ENCODE results near the gene EPS8L2.

The EPS8L2 gene

DNA sequence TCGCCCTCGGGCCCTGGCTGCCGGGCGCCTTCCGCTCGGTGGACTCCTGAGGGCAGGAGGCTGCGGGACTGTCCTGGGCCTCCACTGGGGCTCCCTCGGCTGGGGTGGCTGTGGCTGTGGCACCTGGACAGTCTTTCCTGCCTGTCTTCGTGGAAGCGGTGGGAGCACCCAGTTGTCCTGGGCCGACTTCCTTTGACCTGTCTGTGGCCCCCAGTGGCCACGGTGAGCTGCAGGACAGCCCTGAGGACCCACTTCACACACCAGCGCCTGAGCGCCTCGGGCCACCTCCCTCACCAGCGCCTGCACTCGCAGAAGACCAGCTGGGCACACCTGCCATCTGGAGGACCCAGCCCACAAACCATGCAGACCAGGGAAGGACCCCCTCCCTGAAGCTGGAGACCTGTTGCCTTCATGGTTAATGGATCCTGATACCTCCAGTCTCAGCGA, 1.8 kb upstream of the EPS8L2 start:
- H3K4me3 ChIP-seq (ENCODE audit: low read length): no peak overlapping the region
- no peak for DNase-seq (ENCODE audit: low read depth)
- TF ChIP-seq, protein P1, sequence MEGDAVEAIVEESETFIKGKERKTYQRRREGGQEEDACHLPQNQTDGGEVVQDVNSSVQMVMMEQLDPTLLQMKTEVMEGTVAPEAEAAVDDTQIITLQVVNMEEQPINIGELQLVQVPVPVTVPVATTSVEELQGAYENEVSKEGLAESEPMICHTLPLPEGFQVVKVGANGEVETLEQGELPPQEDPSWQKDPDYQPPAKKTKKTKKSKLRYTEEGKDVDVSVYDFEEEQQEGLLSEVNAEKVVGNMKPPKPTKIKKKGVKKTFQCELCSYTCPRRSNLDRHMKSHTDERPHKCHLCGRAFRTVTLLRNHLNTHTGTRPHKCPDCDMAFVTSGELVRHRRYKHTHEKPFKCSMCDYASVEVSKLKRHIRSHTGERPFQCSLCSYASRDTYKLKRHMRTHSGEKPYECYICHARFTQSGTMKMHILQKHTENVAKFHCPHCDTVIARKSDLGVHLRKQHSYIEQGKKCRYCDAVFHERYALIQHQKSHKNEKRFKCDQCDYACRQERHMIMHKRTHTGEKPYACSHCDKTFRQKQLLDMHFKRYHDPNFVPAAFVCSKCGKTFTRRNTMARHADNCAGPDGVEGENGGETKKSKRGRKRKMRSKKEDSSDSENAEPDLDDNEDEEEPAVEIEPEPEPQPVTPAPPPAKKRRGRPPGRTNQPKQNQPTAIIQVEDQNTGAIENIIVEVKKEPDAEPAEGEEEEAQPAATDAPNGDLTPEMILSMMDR (conservative IDR thresholded peaks at IDR 0.05; ENCODE audit: low read depth, low read length): no peak

DNA sequence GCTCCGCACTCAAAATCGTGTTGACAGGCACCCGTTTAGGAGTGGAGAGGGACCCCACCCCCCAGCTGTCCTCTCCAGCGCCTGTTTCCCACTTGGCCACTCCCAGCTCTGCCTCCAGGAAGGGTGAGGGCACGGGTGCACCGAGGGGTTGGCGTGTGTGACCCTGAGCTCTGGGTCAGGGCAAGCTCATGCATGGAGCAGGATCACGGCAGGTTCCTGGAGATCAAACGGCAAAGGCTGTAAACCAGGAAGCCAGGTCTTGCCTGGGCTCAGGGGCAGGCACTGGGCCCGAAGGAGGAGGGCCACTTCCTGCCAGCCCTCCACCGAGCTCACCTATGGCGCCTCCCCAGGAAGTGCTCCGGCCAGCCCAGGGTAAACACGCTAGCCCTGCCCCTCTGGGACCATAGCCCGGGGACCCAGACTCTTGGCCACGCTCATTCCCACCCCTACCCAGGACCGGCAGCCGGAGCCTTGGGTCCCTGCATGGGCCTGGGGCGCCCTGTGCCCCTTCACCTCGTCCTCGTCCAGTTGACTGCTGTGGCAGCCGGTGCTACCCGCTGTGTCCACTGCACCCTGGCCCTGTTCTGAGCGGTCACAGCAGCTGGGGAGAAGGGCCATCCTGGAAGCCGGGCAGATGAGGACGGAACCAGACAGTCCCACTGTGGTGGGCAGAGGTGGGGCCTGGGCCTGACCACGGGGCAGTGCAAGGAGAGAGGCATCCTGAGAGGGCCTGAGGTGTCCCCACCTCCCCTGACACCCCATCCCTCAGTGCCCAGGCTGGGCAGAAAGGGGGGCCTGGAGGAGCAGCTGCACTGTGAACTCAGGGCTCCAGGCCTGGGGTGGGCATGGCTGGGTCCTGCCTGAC, 1.0 kb upstream of the EPS8L2 start:
- TF ChIP-seq, protein P1 (conservative IDR thresholded peaks at IDR 0.05; ENCODE audit: low read depth, low read length): no peak
- peak overlapping the region; percentile 6 for H3K4me3 ChIP-seq (ENCODE audit: low read length)
- DNase-seq (ENCODE audit: low read depth): no peak

DNA sequence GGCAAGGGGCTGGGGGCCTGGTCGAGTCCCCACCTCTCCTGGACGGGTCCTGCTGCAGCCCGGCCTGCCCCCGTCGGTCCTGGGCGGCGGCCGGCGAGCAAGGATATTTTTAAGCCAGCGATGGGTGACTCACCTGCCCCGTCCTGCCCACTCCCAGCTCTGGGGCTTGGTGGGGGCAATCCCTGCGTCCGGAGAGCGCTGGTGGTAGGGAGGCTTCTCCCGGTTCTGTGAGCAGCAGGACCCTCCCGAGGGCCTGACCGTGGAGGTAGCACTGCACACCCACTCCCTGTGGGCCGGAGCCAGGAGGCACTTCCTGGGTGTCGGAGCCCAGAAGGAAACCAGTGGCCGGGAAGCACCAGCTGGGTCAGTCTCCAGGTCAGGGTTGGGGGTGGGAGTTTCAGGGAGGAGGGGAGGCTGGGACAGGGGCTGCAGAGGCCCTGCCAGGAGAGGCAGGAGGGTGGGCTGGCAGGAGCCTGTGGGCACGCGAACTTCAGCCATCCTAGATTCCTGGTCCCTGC, 467 bp downstream of the EPS8L2 start:
- DNase-seq (ENCODE audit: low read depth): no peak
- peak overlapping the region; percentile 73 for H3K4me3 ChIP-seq (ENCODE audit: low read length)
- TF ChIP-seq, protein P1 (conservative IDR thresholded peaks at IDR 0.05; ENCODE audit: low read depth, low read length): no peak

DNA sequence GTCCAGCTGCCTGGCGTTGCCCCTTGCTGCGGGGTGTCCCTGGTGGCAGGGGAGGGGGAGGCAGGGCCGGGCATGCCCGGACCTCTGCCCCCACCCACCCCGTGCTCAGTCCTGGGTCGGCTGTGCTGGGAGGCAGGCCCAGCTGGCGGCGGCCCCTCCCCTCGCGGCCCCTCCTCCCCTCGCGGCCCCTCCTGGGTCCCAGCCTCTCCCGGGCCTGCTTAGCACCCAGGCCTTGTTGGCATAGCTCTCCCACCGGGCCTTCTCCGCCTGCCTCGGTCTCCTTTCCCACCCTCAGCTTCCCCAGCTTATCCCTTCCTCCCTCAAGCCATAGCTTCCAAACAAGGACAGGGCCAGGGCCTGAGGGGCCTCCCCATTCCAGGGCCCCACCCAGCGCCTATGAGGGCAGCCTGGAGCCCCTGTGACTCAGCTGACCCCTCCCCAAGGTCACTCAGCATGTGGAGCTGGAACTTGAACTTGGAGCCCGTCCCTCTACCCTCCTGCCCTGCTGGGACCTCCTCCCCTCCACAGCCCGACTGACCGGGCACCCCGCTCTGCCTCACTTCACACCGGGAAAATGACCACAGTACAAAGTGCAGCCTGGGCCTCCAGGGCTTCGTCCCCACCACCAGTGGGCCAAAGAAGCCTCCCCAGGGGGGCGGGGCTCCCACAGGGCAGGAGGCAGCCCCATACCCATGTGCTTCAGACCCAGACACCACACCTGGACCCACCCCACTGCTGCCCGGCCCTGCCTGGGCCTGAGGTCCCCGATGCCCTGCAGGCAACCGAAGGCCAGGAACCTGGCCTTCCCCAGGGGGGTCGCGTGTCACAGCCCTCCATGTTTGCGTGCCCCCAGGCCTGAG, 1.2 kb downstream of the EPS8L2 start:
- DNase-seq (ENCODE audit: low read depth): no peak
- TF ChIP-seq, protein P1 (conservative IDR thresholded peaks at IDR 0.05; ENCODE audit: low read depth, low read length): peak; percentile 36
- peak overlapping the region; percentile 73 for H3K4me3 ChIP-seq (ENCODE audit: low read length)

DNA sequence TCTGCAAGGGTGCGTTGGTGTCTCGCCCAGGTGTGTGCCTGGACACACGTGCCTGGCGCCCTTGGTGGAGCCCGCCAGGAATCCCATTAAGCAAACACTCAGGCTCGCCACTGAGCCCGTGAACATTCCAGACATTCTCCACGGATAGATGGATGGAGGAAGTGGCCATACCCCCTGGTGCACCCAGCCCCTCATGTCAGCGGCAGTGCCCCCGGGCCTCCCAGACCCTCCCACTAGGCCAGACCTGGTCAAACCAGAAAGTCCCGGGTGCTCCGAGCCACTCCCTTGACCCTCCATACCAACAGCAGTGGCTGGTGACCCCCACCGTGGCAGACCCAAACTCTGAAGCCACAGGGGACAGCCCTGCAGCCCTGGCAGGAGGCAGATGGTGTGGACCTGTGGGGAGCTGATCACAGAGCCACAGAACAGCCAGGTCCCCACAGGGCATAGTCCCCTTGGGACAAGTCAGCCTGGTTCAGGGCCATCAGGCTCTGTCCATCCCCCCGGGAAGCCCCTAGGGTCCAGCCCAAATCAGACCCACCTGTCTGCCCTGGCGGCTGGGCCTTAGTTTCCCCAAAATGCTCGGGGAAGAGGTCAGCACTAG, 1.9 kb downstream of the EPS8L2 start:
- no peak for DNase-seq (ENCODE audit: low read depth)
- TF ChIP-seq, protein P1 (conservative IDR thresholded peaks at IDR 0.05; ENCODE audit: low read depth, low read length): no peak
- no peak overlapping the region for H3K4me3 ChIP-seq (ENCODE audit: low read length)

DNA sequence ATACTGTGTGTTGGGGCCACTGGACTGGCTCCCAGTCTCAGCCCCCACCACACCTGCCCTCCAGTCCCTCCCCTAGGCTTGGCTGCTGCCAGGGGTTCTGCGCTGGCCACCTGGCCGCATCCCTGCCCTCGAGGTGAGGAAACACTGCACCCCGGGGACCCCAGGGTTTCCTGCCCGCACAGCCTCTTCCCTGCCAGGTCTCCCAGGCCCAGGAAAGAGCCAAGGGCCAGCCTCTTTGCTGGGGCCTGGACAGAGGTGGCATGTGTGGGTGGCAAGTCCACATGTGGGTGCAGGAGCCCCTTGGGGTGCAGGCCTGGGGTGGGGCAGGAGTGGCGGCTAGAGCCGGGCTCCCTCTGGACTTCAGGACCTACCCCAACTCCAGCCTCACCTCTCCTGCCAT, 2.5 kb downstream of the EPS8L2 start:
- TF ChIP-seq, protein P1 (conservative IDR thresholded peaks at IDR 0.05; ENCODE audit: low read depth, low read length): no peak
- H3K4me3 ChIP-seq (ENCODE audit: low read length): no peak overlapping the region
- no peak for DNase-seq (ENCODE audit: low read depth)

All from retinal pigment epithelial cell (primary cell).